Measurements from ENCODE around the gene OR8B8.
"Not testable (repeated sequence)": the region's sequence is repeated elsewhere in the genome, so short reads cannot be mapped to it uniquely, and the experiment has no call there.

The OR8B8 gene, protein sequence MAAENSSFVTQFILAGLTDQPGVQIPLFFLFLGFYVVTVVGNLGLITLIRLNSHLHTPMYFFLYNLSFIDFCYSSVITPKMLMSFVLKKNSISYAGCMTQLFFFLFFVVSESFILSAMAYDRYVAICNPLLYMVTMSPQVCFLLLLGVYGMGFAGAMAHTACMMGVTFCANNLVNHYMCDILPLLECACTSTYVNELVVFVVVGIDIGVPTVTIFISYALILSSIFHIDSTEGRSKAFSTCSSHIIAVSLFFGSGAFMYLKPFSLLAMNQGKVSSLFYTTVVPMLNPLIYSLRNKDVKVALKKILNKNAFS

DNA sequence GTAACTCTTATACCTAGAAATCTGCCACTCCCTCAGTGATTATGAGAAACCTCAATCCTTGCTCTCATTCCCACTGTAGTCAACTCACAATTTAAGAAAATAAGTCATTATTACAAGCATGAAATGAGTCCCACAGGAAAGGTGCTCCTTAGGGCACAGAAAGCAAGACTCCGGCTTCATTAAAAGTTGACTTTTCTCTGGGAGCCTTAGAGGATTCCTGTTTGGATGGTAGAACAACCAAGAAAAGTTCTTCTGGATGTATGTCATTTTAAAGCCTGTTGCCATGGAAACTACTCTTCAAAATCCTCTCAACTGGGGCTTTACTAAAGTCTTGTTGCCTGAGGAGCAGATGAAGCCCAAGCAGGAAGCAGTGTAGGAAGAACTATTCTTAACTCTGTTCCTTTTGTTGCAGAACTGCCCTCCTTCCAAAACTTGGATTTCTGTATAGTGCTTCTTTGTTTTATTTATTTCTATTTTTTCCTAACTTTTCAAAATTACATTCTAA is at the start of gene OR8B8:
Gene OR8B8 (minus strand): TSS at position 51 of the 505 bp plus-strand sequence. CDS start 4,611 bp downstream, outside the sequence.
- no peak for DNase-seq (ENCODE audit: low spot score)

DNA sequence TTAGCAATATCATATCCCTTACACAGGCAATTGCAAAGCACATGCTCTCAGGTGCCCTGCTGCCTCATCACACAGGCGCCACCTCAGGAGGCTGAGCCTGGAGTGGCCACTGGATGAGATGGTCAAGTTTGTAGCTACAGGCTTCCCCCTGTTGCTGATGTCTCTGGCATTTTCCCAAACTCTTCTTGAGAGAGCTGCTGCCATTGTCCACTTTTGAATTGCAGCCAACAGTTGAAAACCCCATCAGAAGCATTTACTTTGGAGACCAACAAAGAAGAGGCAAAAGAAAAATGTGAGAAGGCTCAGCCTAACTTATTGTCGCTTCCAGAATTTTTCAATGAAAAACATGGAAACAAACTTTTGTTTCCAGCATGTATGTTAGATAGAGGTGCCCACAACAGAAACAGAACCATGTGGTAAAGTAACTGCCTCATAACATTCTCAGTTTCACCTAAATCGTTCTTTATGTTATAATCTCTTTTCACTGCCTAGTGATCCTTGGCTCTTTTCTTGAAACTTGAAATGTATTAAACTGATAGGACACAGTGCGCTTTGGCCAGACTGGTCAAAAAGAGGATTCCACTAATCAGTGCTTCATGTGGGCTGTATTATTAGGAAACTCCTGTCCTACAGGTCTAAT is 47.6 kb upstream of the OR8B8 start:
- DNase-seq (ENCODE audit: low spot score) = no peak

DNA sequence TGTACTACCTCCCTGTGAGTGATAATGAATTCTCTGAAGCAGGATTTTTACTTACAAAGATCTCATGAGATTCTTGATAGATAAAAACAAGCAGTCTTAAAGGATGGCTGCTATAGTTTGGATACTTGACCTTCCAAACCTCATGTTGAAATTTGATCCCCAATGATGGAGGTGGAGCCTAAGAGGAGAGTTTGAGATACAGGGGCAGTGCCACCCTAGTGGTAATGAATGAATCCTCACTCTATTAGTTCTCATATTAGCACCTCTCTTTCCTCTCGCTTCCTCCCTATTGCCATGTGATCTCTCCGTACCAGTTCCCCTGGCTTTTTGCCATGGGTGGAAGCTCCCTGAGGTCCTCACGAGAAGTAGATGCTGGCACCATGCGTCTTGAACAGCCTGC is 37.9 kb upstream of the OR8B8 start:
- DNase-seq (ENCODE audit: low spot score) = no peak

DNA sequence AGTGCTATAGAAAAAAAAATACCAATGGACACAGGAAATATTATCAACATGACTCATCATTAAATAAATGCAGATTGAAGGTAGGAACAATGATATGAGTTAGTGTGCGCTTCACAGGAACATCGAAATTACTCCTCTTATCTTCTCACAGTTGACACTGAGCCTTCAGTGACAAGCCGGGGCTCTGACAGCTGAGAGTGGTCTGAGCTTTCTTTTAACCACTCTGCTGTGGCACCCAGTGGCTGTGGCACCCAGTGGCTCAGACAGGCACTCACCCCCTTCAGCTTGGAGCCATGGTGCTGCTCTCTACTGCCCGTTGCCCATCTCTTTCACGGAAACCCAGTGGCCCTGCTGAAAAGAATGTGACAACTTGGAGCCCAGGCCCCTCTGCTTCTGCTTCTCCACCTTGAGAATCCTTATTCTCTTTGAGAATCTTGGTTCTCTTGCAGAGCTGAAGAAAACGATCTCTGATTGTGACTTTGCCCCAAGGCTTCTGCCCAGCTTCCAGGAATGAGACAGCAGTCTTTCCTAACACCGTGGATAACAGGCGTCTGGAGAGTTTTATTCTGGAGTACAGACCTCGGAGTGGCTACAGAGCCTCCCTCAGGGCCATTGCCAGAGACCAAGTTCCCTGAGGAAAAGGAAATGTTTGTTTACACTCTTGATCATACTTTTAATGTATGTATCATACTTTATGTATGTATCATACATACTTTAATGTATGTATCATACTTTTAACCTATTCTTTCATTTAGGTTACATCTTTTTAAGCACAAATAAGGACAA is 37.1 kb upstream of the OR8B8 start:
- DNase-seq (ENCODE audit: low spot score) = no peak

DNA sequence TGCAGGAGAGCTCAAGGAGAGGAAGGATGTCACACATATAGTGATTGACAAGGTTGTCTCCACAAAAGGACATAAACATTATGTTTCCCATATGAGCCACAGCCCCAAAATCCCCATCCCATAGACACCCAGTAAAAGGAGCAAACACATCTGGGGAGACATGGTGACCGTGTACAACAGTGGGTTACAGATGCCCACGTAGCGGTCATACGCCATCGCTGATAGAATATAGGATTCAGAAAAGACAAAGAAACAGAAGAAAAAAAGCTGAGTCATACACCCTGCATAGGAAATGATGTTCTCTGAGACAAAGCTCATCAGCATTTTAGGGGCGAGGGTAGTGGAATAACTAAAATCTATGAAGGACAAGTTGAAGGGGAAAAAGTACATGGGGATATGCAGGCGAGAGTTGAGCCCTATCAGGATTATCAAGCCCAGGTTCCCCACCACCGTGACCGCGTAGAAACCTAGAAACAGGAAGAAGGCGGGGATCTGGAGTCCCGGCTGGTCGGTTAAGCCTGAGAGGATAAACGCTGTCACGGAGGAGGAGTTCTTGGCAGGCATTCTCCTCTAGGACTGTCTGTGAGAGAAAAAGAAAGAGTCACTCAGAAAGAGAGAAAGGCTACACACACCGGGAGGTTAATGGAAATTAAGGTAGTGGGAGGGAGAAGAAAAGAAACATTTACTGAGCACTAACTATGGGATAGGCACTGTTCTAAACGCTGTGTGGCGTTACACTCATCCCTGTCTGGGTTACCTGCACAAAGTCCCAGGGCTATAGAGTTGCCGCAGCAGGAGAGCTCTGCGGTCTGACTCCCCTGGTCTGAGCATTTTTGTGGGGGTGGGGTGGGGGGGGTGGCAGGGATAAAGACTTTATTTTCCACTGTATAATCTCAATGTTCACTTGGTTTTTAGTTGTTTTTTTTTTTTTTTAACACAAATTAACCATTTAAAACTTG is 36.1 kb upstream of the OR8B8 start:
- peak; percentile 27 for DNase-seq (ENCODE audit: low spot score)

DNA sequence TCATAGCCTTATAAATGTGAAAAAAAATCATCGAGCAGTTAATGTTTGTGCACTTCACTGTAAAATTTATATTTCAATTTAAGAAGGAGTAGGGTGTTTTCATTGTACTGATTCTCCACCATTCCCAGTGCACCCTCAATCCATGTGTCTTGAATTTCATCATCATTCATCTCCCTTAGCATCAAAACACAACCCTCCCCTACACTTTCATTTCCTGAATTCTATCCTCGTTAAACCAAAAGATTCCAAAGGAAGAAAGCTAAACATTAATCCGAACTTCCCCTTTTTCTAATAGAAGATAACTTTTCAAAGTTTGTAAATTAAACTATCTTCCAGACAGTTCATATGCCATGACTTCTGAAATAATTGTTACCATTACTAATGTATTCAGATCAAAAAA is 34.1 kb upstream of the OR8B8 start:
- no peak for DNase-seq (ENCODE audit: low spot score)

DNA sequence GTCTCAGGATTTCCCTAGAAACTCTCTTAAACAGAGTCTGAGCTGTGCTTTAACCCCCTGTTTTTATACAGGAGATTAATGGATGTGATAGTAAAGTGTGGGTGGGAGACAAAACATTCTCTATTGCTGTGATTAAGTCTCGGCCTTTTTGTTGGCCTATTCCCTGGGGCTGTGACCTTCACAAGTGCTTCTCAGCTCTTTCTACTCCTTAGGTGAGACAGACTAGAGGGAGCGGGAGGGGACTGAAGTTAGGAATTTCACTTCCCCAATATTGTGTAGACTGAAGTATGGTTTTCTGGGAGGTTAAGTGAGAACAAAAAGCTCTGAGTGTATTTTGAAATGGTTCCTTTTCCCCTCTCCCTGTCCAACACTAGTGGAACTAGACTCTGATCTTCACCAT is 29.8 kb upstream of the OR8B8 start:
- no peak for DNase-seq (ENCODE audit: low spot score)

DNA sequence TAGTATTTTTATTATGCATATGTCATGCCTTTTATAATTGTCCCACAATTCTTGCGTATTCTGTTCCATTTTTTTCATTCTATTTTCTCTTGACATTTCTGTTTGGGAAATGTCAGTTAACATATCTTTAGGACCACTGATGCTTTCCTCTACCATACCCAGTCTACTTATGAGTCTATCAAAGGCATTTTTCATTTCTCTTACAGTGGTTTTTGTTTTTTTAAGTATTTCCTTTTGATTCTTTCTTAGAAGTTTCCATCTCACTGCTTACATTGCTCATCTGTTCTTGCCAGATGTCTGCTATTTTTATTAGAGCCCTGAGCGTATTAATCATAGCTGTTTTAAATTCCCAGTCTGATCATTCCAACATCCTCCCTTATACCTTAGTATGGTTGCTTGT is 29.3 kb upstream of the OR8B8 start:
- no peak for DNase-seq (ENCODE audit: low spot score)

DNA sequence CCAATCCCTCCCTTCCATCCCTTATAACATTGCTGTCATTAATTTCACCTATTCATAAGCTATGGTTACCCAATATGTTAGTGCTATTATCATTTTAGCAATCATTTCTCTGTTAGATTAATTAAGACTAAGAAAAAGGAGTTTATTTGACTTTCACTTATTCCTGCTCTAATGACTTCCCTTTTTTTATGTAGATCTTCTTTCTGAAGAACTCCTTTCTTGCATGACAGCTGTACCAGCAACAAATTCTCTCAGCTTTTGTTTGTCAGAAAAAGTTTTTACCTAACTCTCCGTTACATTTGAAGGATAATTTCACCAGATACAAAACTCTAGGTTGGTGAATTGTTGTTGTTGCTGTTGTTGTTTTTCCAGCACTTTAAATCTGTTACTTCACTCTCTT is 28.6 kb upstream of the OR8B8 start:
- DNase-seq (ENCODE audit: low spot score) = no peak

DNA sequence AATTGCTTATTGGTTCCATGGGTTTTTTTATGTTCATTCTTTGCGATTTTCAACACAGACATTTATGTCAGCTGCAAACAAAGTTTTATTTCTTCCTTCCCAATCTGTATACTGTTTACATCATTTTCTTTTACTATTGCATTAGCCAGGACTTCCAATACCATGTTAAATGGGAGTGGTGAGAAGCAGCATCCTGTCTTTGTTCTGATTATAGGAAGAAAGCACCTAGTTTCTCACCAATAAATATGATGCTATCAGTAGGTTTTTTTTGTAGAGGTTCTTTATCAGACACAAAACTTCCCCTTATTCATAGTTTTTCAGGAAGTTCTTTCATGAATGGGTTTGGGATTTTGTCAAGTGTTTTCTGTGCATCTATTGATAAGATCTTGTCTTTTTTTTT is 28.0 kb upstream of the OR8B8 start:
- DNase-seq (ENCODE audit: low spot score) = no peak

DNA sequence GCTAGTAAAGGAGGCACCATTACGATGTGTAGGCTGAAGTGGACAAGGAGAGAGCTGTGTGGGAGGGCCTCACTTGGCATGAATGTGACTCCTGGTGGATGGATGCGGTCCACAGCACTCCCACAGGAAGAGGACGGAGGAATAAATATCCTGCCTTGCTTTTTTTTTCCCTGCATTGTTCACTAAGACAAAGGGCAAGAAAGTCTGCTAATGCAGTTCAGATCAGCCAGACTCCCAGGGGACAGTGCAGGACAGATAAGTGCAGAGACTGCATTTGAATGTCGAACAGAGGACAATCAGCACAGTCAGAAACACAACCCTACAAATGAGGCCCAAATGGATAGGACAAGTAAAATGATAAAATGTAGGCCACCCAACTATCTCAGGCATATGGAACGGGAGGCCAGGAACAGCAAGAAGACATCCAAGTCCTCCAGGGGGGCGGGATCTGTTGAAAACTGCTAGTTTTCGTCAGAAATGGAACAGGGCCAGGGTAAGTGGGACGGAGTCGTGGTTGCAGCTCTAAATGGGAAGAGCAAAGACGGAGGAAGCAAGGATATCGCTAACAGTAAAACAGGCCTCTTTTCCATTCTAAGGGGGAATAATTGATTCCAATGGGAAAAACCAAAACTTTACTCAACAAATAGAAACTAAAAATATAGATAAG is 25.2 kb upstream of the OR8B8 start:
- DNase-seq (ENCODE audit: low spot score) = no peak

DNA sequence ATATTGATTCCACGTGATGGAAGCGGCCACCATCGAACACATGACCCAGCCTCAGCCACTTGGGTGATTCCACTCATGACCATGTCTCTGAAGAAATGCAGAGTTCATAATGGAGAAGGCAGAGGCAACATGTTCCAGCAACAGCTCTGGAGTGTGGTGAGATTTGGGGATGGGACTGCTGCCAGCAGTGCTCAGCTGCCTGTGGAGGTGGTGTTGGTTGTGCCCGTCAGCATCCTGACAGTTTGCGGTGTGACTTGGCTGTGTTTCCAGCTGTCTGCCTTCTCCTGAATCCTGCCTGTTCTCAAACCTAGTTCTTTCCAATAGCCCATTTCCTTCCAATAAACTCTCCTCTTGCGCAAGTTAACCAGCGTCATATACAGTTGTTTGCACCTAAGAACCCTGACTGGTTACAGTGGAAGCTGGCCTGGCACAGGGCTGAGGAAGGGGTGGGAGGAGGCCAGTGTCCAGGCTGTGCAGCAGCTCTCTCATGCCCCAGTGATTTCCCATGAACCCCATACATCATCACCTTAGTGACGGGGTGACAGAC is 22.0 kb upstream of the OR8B8 start:
- no peak for DNase-seq (ENCODE audit: low spot score)

DNA sequence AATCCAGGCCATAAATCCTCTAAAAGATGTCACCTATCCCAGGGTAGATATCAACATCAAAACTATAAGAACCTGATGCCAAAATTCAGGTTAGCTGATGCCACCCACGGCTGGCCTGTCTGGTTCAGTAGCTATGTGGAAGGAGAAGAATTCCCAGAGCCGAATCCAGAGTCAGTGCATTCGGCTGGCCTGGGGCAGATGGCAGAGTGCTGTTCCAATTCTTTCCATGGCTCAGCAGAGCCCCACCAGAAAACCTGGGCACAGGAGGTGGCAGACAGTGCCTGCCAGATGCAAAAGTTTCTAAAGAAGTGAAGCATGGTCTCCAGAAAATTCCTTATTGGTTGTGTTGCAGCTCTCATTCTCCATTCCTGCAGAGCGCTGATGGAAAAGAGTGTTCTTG is 19.9 kb upstream of the OR8B8 start:
- DNase-seq (ENCODE audit: low spot score) = no peak

DNA sequence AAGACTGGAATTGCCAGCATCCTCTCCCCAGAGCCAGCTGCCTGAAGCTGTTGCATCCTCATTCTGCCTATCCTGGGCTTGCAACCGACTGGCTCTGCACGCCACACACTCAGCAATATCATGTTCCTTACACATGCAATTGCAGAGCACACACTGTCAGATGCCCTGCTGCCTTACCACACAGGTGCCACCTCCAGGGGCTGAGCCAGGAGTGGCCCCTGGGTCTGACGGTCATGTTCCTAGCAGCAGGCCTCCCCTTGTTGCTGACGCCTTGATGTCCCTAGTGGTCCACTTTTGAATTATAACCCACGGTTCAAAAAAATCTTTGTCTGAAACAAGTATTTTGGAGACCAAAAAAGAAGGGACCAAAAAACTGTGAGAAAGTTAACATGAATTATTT is 18.5 kb upstream of the OR8B8 start:
- no peak for DNase-seq (ENCODE audit: low spot score)

DNA sequence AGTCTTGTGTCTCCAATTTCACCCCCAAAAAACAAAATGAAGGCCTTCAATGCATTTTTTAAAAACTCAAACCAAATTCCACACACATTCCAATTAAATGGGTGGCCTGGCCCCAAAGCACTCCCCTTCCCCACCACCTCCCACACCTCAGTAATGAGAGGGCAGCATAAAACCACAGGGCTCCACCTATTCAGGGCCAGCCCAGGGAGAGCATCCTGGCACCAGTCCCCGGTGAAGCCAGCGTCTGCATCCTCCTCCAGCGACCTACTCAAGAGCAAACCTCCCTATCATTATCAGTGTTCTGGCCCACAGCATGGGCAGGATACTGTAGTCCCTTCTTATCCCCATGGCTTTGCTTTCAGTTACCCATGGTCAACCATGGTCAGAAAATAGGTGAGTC is 17.8 kb upstream of the OR8B8 start:
- DNase-seq (ENCODE audit: low spot score) = no peak

DNA sequence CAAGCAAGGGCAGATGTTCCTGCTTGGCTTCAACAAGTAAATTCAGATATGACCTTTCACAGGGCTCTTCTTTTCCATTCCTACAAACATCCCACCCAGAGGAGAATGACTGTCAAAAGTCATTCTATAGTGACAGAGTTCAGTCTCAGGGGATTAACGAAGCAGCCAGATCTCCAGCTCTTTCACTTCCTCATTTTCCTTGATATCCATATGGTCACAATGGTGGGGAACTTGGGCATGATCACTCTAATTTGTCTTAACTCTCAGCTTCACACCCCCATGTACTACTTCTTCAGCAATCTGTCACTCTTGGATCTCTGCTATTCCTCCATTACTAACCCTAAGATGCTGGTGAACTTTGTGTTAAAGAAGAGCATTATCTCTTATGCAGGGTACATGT is 15.0 kb upstream of the OR8B8 start:
- DNase-seq (ENCODE audit: low spot score) = no peak

DNA sequence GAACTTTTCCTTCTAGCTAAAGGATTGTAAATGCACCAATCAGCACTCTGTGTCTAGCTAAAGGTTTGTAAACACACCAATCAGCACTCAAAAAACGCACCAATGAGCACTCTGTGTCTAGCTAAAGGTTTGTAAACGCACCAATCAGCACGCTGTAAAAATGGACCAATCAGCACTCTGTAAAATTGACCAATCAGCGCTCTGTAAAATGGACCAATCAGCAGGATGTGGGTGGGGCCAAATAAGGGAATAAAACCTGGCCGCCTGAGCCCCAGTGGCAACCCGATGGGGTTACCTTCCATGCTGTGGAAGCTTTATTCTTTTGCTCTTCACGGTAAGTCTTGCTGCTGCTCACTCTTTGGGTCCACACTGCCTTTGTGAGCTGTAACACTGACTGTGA is 13.9 kb upstream of the OR8B8 start:
- DNase-seq (ENCODE audit: low spot score) = not testable (repeated sequence)

DNA sequence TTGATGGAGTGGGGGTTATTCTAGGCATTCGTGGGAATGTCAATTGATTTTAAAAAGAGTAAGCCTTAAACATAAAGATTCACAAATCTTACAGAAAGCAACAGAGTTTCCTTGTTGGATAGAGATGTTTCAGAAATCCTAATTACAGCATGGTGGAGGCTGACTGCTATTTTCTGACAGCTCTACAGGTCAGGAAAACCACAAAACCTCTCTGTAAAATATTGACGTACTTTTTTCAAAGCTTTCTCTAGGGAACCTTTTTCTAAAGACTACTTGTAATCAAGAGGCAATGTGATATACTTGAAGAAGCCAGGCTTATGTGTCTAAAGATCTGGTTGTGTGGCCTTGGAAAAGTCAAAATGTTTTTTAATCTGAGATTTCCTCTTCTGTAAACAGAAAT is 9.1 kb upstream of the OR8B8 start:
- no peak for DNase-seq (ENCODE audit: low spot score)

DNA sequence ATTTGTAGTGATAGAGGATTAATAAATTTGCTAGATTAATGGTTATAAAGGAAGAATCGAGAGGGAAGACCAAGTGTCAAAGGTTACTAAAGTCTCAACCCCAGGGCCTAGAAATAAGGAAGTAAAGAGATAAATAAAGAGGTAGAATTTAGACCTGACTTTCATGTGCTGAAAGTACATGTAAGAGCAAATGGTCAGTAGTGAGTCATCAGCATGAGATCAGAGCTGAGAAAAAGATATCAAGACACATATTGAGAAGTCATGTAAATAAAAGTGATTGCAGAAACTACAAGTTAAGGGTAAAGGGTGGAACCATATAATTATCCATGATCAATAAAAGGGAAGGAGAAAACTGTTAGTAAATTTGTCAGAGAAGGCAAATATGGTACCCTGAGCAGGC is 1.4 kb upstream of the OR8B8 start:
- DNase-seq (ENCODE audit: low spot score) = no peak

DNA sequence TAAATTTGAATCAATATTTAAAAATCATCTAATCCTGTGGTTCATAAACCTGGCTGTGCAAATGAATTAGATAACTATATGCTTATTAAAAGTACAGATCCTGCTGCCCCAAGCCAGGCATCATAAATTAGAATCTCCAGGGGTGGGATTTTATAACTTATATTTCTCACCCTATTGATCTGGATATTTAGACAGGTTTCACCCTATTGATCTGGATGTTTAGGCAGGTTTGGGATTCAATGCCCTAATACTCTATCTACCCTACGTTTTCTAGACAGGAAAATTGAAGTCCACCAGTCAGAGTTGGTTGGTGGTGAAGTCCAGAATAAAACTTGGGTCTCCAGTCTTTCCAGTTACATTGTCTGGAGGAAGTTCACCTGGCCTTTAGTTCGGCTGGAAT is 2.6 kb downstream of the OR8B8 start:
- DNase-seq (ENCODE audit: low spot score) = no peak

DNA sequence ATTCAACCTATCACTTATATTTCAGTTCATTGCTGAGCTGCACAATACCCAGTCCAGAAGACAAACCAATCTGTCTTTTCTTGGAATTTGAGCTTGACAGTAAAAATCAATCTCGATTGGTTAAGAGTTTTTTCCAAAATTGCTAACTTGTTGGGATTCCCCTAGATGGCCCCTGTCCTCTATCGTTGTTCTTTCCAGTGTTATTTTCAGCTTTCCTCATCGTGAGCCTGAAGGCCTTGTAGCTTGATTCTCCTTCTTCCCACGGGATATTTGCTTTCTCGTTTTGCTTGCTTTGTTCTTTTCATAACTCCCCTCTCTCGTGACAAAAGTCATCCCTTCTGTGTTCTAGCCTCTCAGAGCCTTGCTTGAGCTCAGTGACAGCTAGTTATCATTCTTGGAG is 3.1 kb downstream of the OR8B8 start:
- DNase-seq (ENCODE audit: low spot score) = no peak

All from hepatic stellate cell (primary cell).